Spleen (tissue), 7 donors: Measurements from ENCODE around the gene ORAI3.

Experiments
- POLR2A ChIP-seq, 3 donors: fragments of 450-650 bp; IDR thresholded peaks; one replicate each; pipeline ENCODE4 v1.5.1; 2017; ENCODE audit warnings: antibody characterized with exemption in 3 of 3, mild to moderate bottlenecking in 1 of 3
- POLR2AphosphoS5 ChIP-seq, 3 donors: sonication (generic); formaldehyde crosslinking; IDR thresholded peaks; one replicate each; pipeline ENCODE4 v1.5.1; 2017; ENCODE audit warnings: antibody characterized with exemption in 3 of 3
- TF ChIP-seq, protein P1 (sequence below), 11 experiments: fragments of 200-600 bp in 7 of 11; fragments of 450-650 bp in 4 of 11; sonication (generic) in 4 of 11; IDR thresholded peaks in 8 of 11; conservative IDR thresholded peaks in 3 of 11; 1 replicate in 7 of 11; 2 replicates in 4 of 11; pipeline versions ENCODE4 v1.4.0 to v1.8.0; 2016 to 2021; ENCODE audit warnings: antibody characterized with exemption in 11 of 11, inconsistent platforms in 4 of 11, mild to moderate bottlenecking in 1 of 11
- donor health status: DM: no; HTN: no; CAD: no; lungs with moderate emphysema.
- donor health status: DM: no; HTN: no; CAD: no.
- donor health status: DM: no; HTN: no; CAD: no.

DNA sequence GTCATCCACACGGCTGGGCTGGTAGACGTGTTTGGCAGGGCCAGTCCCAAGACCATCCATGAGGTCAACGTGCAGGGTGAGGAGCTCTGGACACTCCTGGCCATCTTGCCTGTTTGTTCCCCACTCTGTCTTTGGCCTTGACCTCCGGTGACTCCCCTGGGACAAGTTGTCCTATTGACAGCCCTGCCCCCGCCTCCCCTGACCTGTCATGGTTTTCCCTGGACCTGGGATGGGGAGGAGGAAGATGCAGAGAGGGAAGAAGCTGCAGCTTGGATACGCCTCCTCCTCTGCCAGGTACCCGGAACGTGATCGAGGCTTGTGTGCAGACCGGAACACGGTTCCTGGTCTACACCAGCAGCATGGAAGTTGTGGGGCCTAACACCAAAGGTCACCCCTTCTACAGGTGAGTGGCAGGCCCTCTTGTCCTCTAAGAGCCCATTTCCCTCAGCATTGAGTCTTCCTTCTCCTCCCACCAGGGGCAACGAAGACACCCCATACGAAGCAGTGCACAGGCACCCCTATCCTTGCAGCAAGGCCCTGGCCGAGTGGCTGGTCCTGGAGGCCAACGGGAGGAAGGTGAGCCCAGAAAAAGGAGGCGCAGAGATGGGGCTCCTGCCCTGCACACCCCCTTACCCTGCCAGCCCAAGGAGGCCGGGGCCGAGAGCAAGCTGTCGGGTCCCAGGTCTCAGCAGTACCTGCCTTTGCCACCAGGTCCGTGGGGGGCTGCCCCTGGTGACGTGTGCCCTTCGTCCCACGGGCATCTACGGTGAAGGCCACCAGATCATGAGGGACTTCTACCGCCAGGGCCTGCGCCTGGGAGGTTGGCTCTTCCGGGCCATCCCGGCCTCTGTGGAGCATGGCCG lies 37.5 kb downstream of the ORAI3 start:
- TF ChIP-seq POLR2A (IDR thresholded peaks at IDR 0.05) (no peak), POLR2AphosphoS5 (IDR thresholded peaks at IDR 0.05) (no peak)
- TF ChIP-seq, protein P1, sequence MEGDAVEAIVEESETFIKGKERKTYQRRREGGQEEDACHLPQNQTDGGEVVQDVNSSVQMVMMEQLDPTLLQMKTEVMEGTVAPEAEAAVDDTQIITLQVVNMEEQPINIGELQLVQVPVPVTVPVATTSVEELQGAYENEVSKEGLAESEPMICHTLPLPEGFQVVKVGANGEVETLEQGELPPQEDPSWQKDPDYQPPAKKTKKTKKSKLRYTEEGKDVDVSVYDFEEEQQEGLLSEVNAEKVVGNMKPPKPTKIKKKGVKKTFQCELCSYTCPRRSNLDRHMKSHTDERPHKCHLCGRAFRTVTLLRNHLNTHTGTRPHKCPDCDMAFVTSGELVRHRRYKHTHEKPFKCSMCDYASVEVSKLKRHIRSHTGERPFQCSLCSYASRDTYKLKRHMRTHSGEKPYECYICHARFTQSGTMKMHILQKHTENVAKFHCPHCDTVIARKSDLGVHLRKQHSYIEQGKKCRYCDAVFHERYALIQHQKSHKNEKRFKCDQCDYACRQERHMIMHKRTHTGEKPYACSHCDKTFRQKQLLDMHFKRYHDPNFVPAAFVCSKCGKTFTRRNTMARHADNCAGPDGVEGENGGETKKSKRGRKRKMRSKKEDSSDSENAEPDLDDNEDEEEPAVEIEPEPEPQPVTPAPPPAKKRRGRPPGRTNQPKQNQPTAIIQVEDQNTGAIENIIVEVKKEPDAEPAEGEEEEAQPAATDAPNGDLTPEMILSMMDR (IDR thresholded peaks at IDR 0.05 in 8 of 11, conservative IDR thresholded peaks at IDR 0.05 in 3 of 11), result no peak
